Measurements from ENCODE around the gene BEAN1. TPM values are rescaled to one million over a fixed set of nuclear protein-coding genes. Genes with fewer than 3 reads are reported as not detected.

The BEAN1 gene
- total RNA-seq, 1 donor, result 0.36 TPM

DNA sequence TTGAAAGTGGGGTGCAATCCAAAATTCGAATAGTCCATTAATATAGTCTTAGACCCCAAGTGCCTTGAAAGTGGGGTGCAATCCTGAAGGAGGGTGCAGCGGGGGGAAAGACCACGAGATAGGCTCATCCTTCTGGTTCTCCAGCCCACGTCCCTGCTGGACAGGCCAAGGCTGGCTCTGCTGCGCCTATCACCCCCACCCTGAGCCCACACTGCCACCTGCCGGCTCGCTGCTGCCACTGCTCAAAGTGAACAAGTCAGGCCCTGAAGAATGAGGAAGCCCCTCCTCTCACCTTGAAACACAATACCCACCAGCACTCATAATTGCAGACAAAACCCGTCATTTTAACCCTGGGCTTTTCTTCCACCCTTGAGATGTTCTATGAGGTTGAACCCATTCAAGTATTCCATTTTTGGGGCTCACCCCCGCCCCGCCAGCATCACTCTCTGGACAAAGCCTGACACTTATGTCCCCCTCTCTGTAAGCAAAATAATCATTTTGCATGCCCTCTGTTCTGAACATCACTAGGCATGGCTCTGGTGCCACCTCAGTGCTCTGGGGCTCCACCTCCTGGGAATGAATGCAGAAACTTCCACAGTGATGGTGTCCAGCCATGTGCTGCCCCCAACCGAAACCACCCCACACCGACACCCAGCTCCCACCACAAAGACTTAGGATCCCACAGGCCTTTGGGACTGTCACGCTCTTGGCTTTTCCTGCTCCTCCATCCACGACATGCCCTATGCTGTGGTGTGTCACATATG lies 56.8 kb downstream of the BEAN1 start:
- H3K4me1 ChIP-seq (ENCODE audit: insufficient read depth, low read length), result peaks cover 19% of the 10 kb centered on the region
- H3K9me3 ChIP-seq (ENCODE audit: low read depth, low read length), result no peaks in the 10 kb centered on the region
- H2AFZ ChIP-seq (ENCODE audit: low read length), result no peak overlapping the region
- H3K27ac ChIP-seq (ENCODE audit: low read depth, low read length), result no peak overlapping the region
- peak; percentile 98 for DNase-seq (ENCODE audit: insufficient read length, low spot score, missing footprints)
- no peak overlapping the region for H3K4me3 ChIP-seq (ENCODE audit: insufficient read depth, low read length)
- no peaks in the 10 kb centered on the region for H3K27me3 ChIP-seq (ENCODE audit: insufficient read depth, low read length)
- no peak overlapping the region for H3K4me2 ChIP-seq (ENCODE audit: insufficient read depth, low read length)
- peaks cover 4% of the 10 kb centered on the region for H4K20me1 ChIP-seq (ENCODE audit: insufficient read depth, low read length)
- no peaks in the 10 kb centered on the region for H3K36me3 ChIP-seq (ENCODE audit: insufficient read depth, low read length)
- no peaks in the 10 kb centered on the region for H3K79me2 ChIP-seq (ENCODE audit: insufficient read depth, low read length)
- TF ChIP-seq CTCF (IDR thresholded peaks at IDR 0.05; ENCODE audit: extremely low read depth, low read depth, low read length), result peak; percentile 95

GRCh38 chr16:66484453-66485213 lies 57.5 kb downstream of the BEAN1 start:
- no peaks in the 10 kb centered on the region for H3K79me2 ChIP-seq (ENCODE audit: insufficient read depth, low read length)
- H3K9me3 ChIP-seq (ENCODE audit: low read depth, low read length), result no peaks in the 10 kb centered on the region
- no peaks in the 10 kb centered on the region for H3K27me3 ChIP-seq (ENCODE audit: insufficient read depth, low read length)
- H3K4me1 ChIP-seq (ENCODE audit: insufficient read depth, low read length), result peaks cover 23% of the 10 kb centered on the region
- TF ChIP-seq CTCF (IDR thresholded peaks at IDR 0.05; ENCODE audit: extremely low read depth, low read depth, low read length), result no peak
- peaks cover 4% of the 10 kb centered on the region for H4K20me1 ChIP-seq (ENCODE audit: insufficient read depth, low read length)
- DNase-seq (ENCODE audit: insufficient read length, low spot score, missing footprints), result peak; percentile 37
- H2AFZ ChIP-seq (ENCODE audit: low read length), result no peak overlapping the region
- H3K4me3 ChIP-seq (ENCODE audit: insufficient read depth, low read length), result no peak overlapping the region
- no peak overlapping the region for H3K4me2 ChIP-seq (ENCODE audit: insufficient read depth, low read length)
- no peaks in the 10 kb centered on the region for H3K36me3 ChIP-seq (ENCODE audit: insufficient read depth, low read length)
- no peak overlapping the region for H3K27ac ChIP-seq (ENCODE audit: low read depth, low read length)

DNA sequence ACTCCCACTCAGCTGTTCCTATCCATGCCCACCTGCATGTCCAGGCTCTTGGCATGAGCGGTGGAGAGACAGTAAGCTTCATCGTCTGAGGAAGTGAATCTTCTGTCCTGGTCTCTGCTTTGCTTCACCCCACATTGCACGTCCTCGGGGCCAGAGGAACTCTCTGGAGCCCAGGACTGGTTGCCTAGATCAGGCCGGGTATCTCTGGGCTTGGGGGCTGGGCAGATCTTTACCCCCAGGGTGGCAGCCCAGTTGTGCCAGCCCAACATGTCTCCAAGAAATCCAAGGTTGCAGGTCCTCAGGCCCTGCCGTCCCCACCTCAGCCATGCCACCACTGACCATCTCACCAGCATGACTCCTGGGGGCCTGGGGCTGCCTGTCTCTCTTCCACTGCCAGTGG lies 58.3 kb downstream of the BEAN1 start:
- peaks cover 4% of the 10 kb centered on the region for H4K20me1 ChIP-seq (ENCODE audit: insufficient read depth, low read length)
- H3K4me3 ChIP-seq (ENCODE audit: insufficient read depth, low read length), result no peak overlapping the region
- TF ChIP-seq CTCF (IDR thresholded peaks at IDR 0.05; ENCODE audit: extremely low read depth, low read depth, low read length), result no peak
- H3K4me2 ChIP-seq (ENCODE audit: insufficient read depth, low read length), result no peak overlapping the region
- no peaks in the 10 kb centered on the region for H3K36me3 ChIP-seq (ENCODE audit: insufficient read depth, low read length)
- H3K79me2 ChIP-seq (ENCODE audit: insufficient read depth, low read length), result no peaks in the 10 kb centered on the region
- peak; percentile 17 for DNase-seq (ENCODE audit: insufficient read length, low spot score, missing footprints)
- no peak overlapping the region for H2AFZ ChIP-seq (ENCODE audit: low read length)
- no peaks in the 10 kb centered on the region for H3K27me3 ChIP-seq (ENCODE audit: insufficient read depth, low read length)
- H3K9me3 ChIP-seq (ENCODE audit: low read depth, low read length), result no peaks in the 10 kb centered on the region
- peaks cover 25% of the 10 kb centered on the region for H3K4me1 ChIP-seq (ENCODE audit: insufficient read depth, low read length)
- no peak overlapping the region for H3K27ac ChIP-seq (ENCODE audit: low read depth, low read length)

GRCh38 chr16:66486199-66486772 lies 59.2 kb downstream of the BEAN1 start:
- peak overlapping the region; percentile 88 for H3K27ac ChIP-seq (ENCODE audit: low read depth, low read length)
- no peak overlapping the region for H3K4me2 ChIP-seq (ENCODE audit: insufficient read depth, low read length)
- no peaks in the 10 kb centered on the region for H3K9me3 ChIP-seq (ENCODE audit: low read depth, low read length)
- peaks cover 4% of the 10 kb centered on the region for H4K20me1 ChIP-seq (ENCODE audit: insufficient read depth, low read length)
- no peaks in the 10 kb centered on the region for H3K27me3 ChIP-seq (ENCODE audit: insufficient read depth, low read length)
- H3K4me1 ChIP-seq (ENCODE audit: insufficient read depth, low read length), result peaks cover 25% of the 10 kb centered on the region
- H3K4me3 ChIP-seq (ENCODE audit: insufficient read depth, low read length), result no peak overlapping the region
- H2AFZ ChIP-seq (ENCODE audit: low read length), result no peak overlapping the region
- no peak for DNase-seq (ENCODE audit: insufficient read length, low spot score, missing footprints)
- H3K36me3 ChIP-seq (ENCODE audit: insufficient read depth, low read length), result no peaks in the 10 kb centered on the region
- no peak for TF ChIP-seq CTCF (IDR thresholded peaks at IDR 0.05; ENCODE audit: extremely low read depth, low read depth, low read length)
- H3K79me2 ChIP-seq (ENCODE audit: insufficient read depth, low read length), result no peaks in the 10 kb centered on the region

Measured in osteoblast (primary cell).